ENCODE results near the gene SIX4.
A peak's percentile ranks its signal among the peaks of the same experiment; 100 is the strongest.
"Not testable (repeated sequence)": the region's sequence is repeated elsewhere in the genome, so short reads cannot be mapped to it uniquely, and the experiment has no call there.

The SIX4 gene

DNA sequence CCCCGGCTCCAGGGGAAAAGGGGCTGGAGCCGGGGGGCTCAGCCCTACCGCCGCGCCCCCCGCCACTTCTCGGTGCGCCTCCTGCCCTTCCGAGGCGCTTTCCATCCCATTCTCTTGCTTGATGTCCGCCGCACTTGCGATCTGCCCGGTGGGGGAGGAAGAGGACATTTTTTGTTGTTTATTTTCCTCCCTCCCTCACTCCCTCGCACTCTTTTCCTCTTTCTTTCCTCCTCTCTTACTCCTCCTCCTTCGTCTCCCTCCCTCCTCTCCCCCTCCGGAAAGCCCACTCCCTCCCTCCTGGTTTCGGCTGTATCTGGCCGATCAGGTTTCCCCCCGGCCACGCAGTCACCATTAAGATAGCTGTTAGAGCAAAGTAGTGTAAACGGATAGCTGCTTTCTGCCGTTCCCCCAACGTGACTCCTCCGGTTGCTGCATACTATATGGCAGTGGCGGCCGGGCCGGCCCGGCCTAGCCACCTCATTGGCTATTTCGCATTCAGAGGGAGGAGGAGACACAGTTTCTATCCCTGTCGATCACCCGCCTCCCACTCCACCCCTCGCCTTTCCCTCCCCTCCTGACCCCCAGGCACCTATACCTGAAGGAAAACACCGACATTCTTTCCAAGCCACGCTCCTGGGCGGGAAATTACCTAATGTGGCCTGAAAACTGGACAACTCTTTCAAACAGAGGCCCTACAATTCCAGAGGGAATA, at the start of gene SIX4:
TSS of gene SIX4 (minus strand) at position 445 of the 712 bp plus-strand sequence. CDS start at position 168, 277 bp downstream.
- DNase-seq (ENCODE audit: low spot score) = peak; percentile 93

DNA sequence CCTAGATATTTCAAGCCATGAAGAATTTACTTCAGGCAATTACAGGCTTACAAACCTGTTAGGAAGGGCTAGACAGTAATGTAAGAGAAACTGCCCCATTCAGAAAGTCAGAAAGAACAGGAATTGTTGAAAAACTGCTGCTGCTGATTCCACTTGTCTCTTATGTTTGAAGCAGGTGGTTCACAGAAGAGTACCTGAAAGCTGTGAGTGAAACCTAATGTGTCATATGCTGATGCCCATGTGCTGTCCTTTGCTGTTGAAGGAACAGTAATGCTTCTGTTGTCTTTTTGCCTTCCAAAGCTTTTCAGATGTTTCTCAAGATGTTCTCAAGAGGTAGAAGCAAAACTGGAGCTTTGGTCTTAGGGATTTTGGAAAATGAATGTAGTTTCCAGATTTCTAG, 49.4 kb upstream of the SIX4 start:
- DNase-seq (ENCODE audit: low spot score) = no peak

DNA sequence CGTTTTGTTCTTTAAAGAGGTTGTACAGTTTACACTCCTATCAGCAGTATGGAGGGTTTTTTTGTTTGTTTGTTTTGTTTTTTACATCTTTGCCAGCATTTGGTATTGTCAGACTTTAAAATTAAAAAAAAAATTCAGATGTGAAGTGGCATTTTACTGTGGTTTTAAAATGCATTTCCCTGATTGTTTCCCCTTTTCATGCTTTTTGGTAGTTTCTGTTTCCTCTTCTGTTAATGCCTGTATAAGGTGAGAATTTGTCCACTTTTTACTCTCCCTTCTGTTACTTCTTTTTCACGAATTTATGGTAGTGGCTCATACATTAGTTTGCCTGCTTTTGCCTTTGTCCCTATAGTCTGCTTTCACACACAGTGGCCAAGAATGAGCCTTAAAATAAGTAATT, 47.0 kb upstream of the SIX4 start:
- DNase-seq (ENCODE audit: low spot score) = no peak

DNA sequence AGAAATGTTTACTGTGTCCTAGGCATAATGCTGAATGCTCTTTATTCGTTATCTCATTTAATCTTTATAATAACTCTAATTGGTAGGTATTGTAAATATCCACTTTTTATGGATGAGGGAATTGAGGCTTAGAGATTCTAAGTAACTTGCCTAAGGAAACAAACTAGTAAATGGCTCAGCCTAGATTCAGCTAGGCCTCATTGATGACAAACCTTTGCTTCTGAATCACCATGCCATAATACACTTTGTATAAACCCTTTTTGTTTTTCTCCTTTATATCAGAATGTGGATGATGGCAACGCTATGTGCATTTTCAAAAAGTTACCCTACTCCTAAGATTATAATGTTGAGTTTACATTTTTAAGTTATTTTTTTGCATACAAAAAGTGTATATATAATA, 44.5 kb upstream of the SIX4 start:
- no peak for DNase-seq (ENCODE audit: low spot score)

DNA sequence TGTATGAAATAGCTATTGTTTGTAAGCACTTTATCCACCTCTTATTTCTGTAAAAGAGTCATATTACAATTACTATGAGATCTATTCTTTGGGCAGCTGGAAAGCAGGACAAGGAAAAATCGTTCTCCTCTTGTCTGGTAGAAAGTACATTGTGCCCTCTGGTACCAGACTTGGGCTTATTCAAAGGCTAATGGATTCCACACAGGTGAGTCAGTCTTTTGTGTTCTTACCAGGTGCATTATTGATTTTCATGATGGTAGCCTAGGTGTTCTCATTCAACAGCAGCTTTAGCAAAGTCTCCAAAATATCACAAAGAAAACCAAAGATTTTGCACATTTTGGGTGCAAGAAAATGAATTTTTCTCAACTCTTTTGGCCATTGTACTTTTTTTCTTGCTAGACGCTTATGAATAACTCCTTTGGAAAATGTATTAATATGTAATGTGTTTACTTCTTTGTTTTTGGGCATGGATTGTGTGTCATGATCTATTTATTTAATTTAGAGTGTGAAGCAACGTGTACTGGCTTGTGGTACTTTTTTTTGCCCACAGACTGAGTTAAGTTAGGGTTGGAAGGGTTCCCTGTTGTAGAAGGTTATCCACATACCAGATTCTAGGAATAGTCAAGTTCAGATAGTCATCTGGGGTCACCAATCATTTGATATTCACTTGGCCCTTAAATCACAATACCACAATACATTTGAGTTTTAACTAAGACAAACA, 36.7 kb upstream of the SIX4 start:
- peak; percentile 72 for DNase-seq (ENCODE audit: low spot score)

DNA sequence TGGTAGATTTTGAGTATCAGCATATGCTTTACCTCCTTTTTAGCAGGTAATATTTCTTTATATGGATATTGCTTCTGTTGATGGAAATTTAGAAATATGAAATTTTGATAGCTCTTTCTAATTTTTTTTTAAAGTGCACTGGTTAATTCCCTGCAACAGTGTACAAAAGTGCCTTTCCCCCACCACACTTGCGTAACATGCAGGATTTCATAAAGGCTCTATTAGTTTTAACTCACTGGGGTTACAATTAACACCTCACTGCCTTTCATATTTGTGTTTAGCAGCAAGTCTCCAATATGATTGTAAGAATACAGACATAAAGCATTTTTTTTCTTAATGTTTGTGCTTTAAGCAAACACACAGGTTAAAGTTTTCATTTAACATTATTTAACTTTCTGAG, 36.1 kb upstream of the SIX4 start:
- no peak for DNase-seq (ENCODE audit: low spot score)

DNA sequence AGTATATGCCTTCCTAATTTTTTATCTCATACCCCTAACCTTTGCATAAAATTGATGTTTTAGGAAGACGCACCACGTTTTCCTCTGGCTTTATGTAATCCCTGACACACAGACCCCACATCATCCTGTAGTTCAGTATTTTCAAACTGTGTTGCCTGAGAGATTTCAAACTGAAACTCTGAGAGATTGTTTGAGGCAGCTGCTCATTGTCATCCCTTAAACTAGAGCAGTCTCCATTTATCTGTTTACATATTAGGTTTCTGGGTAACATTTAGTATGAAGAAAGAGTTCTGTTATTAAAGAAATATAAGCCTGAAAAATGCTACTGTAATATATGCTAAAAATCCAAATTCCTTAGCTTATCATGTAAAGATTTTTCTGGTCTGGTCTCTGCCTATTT, 34.7 kb upstream of the SIX4 start:
- DNase-seq (ENCODE audit: low spot score) = no peak

DNA sequence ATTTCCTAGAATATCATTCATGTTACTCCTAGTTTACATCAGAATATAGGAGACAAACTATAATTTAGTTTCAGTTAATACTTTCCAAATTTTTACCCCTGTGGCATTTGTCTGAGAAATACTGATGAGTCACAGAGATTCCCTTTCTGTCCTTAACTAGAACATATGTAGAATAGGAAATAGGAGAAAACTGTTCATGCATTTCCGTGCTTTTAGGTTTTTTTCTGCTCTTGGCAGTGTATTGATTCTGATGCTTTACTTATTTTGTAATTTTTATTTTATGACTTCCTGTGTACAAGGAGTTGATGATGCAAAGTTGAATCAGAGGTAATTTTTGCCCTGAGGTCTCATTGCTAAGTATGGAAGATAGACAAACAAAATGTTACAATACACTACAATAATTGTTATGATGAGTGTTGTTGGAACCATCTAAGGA, 33.4 kb upstream of the SIX4 start:
- no peak for DNase-seq (ENCODE audit: low spot score)

DNA sequence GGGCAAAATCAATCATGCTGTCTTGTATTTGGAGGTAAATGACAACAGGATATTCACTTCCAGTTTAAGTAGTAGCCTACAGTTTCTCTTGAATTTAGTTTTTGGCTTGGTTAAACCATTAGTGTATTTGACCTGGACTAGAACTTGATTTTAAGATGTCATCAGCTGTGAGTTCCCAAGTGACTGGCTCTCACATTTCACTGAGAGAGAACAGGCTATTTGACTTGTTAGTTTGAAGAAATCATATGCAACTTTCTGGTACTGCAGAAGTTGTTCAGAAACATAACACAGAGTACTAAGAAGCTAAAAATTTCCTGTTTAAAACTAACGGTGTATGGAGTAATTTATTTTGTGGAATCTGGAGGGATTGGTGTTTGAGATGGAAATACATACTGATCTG, 32.7 kb upstream of the SIX4 start:
- DNase-seq (ENCODE audit: low spot score) = no peak

DNA sequence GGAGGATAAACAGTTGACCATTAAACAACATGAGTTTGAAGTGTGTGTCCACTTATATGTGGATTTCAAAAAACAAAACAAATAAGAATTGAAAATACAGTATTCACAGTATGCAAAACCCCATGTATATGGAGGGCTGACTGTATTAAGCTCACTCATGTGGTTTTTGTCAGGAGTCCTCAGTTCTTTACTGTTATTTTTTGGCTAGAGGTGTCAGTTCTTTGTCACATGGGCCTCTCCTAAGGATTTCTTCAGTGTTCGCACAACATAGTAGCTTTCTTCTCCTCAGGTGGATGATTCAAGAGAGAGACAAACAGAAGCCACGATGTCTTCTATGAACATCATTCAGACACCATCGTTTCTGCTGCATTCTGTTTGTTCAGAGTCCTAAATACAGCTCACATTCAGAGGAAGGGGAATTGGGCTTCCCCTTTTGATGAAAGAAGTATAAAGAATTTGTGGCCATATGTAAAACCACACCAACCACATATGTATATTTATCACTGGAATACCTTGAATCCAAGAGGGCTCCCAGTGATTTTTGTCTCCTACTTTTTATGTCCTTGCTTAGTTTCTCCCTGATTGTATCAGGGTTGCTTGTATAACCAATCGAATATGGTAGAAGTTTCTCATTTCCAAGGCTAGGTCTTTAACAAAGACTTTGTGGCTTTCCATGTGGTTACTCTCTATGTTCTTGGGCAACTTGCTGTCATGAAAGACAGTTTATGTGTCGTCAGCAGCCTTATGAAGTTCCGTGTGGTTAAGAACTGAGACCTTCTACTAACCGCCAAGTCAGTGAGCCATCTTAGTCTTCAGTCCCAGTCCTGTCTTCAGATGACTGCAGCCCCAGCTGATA, 29.3 kb upstream of the SIX4 start:
- no peak for DNase-seq (ENCODE audit: low spot score)

DNA sequence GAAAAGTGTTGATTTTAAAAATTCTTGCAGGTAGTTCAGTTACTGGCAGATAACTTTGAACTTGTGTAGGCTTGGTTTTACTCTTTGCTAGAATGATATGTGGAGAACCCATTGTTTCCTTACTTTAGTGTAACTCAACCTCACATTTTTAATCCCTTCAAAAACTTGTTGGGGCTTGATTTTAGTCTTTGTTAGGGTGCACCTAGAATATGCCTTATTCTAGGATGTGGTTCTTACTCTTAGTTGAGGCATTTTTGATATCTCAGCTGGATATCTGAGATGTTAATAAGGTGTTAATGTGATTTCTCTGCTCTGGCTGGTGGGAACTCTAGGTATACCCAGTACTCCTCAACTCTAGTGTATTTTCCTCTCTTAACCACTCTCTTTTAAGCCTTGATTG, 20.4 kb upstream of the SIX4 start:
- no peak for DNase-seq (ENCODE audit: low spot score)

DNA sequence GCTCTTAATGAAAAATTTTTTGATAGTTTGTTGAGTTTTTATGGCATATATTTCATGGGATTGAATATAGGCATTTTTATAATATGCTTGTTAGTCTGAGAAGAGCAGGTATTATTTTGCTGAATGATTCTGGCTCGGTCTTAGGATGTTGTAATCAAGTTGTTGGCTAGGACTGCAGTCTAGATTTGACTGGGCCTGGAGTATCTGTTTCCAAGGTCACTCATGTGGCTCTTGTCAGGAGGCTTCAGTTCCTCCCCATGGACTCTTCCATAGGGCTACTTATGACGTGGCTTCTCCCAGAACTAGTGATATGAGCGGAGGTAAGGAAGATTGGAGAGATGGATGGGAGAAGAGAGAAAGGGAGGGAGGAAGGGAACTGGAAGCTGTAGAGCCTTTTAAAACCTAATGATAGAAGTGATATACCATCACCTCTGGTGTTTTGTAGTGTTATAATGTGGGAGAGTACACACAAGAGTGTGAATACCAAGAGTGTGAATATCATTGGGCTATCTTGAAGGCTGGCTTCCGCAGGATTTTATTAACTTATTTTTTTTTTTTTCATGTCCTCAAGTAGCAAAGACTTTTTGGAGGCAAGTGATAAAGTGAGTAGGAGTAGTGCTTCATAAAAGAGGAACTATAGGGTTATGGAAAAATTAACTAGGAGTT, 14.8 kb upstream of the SIX4 start:
- no peak for DNase-seq (ENCODE audit: low spot score)

DNA sequence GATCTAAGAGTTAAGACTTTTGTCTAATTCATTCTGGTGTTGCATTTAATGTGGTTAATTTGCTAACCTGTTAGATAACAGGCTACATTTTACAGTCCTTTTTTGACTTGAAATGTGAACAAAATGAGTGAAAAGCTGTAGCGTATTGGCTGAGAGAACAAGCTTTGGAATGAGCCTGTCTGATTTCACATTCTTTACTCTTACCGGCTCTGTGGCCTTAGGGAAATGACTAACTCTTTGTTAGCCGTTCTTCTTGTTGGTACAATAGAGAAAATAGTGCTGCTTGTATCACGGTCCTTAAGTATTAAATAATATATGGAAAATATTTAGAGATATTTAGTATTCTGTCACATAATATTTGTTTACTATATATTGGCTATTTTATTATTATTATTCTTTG, 12.3 kb upstream of the SIX4 start:
- no peak for DNase-seq (ENCODE audit: low spot score)

DNA sequence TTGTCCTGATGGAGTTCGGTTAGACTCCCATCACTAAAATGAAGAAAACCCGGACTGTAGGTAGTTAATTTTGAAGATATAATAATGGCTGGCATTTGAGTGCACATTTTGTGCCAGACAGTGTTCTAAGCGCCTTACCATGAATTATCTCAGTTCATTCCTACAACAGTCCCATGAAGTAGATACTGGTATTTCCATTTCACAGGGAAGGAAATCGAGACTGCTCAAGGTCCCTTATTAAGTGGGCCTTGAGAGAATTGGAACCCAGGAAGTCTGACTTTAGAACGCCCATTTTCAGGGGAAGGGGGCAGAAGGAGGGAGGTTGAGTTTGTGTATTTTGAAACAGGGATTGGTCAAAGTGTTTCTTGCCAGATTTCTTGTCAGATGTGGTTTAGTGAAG, 11.3 kb upstream of the SIX4 start:
- no peak for DNase-seq (ENCODE audit: low spot score)

DNA sequence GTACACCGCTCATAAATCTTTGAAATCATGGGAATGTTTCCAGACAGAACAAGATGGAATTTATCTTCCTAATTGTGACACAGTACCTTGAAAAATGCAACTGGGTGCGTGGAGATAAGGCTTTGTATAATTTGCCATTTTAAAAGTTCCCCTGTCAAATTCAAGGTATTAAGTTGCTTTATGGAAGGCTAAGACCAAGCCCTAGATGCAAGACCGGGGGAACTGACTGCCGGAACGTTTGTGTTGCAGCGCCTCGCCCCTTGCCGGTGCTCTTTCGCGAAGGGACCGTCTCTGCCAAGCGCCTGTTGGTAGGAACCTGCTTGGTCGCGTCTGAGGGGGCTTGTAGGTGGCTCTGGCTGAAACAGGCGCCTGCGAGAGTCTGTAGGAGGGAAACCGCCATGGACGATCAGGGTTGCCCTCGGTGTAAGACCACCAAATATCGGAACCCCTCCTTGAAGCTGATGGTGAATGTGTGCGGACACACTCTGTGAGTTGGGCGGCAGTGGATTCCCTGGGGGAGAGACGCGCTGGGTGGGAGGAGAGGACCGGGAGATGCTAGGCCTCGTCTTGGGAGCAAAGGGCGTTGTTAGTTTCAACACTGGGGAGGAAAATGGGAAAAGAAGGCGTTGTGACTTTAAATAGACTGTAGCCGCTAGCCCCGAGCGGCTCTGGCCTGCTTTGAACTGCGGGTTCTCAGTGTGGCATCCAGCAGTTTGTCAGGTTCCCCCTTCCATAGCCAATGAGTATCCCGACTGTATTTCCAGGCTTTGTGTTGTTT, 10.5 kb upstream of the SIX4 start, which contains the start of gene MNAT1:
TSS of gene MNAT1 (plus strand) at position 297 of the 778 bp plus-strand sequence. CDS start at position 399, 102 bp downstream.
- DNase-seq (ENCODE audit: low spot score) = peak; percentile 83

DNA sequence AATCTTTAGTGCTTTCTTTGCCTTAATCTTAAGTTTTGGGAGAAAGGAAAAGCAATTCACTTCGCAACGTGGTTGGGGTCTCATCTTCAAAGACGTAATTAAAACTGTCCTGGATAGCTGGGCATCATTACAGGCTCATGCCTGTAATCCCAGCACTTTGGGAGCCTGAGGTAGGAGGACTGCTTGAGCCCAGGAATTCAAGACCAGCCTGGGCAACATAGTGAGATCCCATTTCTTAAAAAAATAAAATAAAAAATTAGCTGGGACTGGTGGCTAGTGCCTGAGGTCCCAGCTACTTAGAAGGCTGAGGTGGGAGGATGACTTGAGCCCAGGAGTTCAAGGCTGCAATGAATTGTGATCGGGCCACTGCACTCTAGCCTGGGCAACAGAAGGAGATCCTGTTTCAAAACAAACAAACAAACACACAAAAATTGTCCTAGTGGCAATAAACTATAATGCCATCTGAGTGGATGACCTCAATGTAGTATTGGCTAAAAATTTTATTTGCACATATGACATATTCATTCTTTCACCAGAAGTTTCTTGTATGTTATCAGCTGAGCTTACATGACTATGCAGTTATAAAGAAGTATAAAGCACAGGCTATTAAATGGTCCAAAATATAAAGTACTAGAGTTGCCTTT, 8.8 kb upstream of the SIX4 start:
- DNase-seq (ENCODE audit: low spot score) = no peak

DNA sequence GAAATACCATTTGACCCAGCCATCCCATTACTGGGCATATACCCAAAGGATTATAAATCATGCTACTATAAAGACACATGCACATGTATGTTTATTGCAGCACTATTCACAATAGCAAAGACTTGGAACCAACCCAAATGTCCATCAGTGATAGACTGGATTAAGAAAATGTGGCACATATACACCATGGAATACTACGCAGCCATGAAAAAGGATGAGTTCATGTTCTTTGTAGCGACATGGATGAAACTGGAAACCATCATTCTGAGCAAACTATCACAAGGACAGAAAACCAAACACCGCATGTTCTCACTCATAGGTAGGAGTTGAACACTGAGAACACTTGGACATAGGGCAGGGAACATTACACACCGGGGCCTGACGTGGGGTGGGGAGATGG, 7.1 kb upstream of the SIX4 start:
- DNase-seq (ENCODE audit: low spot score) = not testable (repeated sequence)

DNA sequence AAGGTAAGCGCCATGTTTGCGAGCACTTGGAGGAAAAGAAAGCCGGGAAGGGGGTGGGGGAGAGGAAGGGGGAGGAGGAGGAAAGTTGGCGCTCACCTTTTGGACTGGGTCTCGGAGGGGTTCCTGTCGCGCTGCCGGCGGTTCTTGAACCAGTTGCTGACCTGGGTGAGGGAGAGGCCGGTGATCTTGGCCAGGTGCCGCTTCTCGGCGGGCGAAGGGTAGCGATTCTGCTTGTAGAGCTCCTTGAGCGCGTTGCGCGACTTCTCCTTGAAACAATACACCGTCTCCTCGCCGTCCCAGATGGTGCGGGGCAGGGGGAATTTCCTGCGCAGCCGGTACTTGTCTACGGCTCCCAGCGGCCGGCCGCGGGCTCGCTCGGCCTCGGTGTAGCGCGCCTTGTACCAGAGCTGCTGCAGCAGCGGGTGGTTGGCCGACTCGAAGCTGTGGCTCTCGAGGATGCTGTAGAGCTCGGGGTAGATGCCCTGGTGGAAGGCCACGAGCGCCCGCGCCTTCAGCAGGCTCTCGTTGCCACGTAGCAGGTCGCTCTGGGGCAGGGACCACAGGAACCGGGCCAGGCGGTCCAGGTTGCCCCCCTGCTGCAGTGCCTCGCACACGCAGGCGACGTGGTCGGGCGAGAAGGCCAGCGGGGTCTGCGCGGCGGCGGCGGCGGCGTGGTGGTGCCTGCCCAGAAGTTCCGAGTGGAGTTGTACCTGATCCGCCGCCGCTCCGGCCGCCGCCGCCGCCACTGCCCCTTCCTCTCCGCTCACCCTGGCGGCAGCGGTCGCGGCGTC, 840 bp downstream of the SIX4 start:
- peak; percentile 55 for DNase-seq (ENCODE audit: low spot score)

DNA sequence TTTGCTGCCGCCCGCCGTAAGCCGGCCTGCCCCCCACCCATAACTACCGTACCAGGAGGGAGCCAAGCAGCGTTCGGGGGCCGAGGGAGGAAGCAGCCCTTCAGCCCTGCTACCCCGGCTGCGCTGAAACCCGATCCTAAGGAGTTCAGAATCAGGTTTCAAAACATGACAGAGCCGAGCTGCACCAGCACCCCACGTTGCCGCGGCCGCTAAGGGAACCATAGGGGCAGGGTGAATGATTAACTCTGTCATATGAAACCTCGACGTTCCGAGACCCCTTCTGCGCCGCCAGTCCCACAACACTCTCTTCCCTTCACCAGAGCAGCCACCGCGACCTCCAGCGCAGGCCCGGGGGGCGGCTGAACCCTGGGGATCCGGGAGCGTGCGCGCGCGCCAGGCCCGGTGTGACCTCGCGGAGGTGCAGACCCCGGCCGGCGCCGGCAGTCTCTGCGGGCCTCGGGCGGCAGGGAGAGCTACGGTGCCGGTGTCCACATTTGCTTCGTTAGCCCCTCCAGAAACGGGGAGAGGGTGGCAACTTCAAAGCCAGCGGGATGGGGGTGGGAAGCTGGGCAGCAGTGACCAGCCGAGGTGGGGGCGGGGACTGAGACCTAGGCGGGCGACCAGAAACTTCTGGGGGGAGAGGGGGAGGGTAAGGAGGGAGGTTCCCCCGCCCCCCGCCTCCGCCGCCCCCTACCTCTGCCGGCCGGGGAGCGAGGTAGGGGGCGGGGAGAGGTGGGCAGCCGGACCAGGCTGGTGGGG, 1.6 kb downstream of the SIX4 start:
- peak; percentile 87 for DNase-seq (ENCODE audit: low spot score)

DNA sequence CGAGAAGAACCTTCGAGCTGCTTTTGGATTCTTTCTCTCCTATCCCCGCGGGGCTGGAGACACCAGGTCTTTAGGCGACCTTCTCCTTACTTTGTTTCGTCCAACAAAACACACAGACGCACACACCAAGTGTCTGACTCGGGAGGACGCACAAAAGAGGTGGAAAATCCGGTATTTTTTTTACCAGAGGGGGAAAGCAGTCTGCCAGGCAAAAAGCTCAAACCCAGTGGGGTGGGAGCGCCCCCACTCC, 2.1 kb downstream of the SIX4 start:
- DNase-seq (ENCODE audit: low spot score) = no peak

Data from SW480 (cell line).